ENCODE results near the gene ABHD2. TPM values are rescaled to one million over a fixed set of nuclear protein-coding genes. Genes with fewer than 3 reads are reported as not detected.

ABHD2 gene
- polyA plus RNA-seq, 1 experiment, result 51.5 TPM

DNA sequence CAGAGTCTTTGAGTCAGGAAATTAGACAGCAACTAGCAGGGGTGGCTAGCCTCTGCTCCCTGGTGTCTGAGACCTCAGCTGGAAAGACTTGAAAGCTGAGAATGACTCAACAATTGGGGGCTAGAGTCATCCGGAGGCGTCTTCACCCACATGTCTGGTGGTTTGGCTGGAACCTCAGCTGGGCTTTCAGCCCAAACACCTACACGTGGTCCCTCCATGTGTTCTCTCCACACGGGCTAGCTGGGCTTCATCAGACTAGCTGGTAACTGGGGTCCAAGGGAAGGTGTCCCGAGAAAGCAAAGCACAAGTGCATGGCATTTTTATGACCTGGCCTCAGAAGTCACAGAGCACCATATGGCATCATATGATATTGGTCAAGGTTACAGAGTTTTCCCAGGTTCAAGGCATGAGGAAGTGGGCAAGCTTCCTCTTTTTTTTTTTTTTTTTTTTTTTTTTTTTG, 19.9 kb upstream of the ABHD2 start:
- DNase-seq (ENCODE audit: low read depth, low spot score), result peak; percentile 87
- peaks cover 32% of the 10 kb centered on the region for H3K9me3 ChIP-seq (ENCODE audit: control insufficient read depth, insufficient read depth, low read length)
- TF ChIP-seq, protein P1, sequence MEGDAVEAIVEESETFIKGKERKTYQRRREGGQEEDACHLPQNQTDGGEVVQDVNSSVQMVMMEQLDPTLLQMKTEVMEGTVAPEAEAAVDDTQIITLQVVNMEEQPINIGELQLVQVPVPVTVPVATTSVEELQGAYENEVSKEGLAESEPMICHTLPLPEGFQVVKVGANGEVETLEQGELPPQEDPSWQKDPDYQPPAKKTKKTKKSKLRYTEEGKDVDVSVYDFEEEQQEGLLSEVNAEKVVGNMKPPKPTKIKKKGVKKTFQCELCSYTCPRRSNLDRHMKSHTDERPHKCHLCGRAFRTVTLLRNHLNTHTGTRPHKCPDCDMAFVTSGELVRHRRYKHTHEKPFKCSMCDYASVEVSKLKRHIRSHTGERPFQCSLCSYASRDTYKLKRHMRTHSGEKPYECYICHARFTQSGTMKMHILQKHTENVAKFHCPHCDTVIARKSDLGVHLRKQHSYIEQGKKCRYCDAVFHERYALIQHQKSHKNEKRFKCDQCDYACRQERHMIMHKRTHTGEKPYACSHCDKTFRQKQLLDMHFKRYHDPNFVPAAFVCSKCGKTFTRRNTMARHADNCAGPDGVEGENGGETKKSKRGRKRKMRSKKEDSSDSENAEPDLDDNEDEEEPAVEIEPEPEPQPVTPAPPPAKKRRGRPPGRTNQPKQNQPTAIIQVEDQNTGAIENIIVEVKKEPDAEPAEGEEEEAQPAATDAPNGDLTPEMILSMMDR (IDR thresholded peaks at IDR 0.05; ENCODE audit: low read depth, low read length), result no peak
- POLR2A ChIA-PET, result interaction anchor here (0.6 to 1.0 kb wide), 3 partner anchors 20 to 109 kb away, joined by 3 read pairs; partner anchors contain the start of gene ABHD2
- peak overlapping the region; percentile 57 for H3K27ac ChIP-seq (ENCODE audit: low read depth, low read length)
- CTCF ChIA-PET, result interaction anchor here (0.6 to 1.6 kb wide), 4 partner anchors 11 to 109 kb away, joined by 3 to 15 read pairs (median 3); no protein-coding TSS in a partner anchor
- H3K27me3 ChIP-seq (ENCODE audit: control insufficient read depth, insufficient read depth, low read length), result no peaks in the 10 kb centered on the region
- H3K4me3 ChIP-seq (ENCODE audit: low read depth, low read length), result no peak overlapping the region

DNA sequence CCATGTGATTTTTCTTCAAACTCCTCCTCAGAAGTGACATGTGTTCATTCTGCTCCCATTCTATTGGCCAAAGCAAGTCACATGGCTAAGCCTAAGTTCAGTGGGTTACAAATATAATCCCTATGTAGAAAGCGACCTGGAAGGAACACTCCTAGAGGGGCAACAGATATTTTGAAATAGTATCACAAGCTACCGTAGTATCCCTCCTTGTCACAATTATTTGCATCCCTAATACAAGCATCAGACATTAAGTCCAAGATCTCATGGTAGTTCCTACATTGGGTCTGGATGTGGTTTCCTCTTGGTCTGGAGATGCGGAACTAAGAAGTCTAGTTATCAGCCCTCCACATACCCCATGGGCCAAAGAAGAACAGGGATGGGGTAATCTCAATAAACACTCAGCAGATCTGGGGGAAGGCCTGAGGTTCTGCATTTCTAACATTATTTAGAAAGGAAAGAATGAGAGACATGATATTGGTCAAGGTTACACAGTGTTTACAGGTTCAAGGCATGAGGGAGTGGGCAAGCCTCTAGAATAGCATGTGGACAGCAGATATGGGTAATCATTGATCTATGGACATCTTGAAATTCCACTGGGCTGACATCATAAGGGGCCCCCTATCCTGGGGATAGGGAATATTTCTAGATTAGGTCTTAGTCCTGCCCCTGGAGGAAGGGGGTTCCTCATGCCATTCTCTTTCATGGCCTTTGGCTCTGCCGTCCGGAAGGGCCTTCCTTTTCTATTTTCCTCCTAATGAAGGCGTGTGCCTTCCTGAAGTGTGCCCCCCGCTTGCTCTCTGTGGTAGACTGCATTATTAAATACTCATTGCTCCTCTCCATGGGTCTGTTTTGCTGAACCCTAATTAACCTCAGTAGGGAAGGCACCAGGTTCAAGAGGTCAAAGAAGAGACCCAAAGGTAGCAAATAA, 17.8 kb upstream of the ABHD2 start:
- ChIA-PET CTCF (no interaction called here), POLR2A (no interaction called here)
- no peak for DNase-seq (ENCODE audit: low read depth, low spot score)
- TF ChIP-seq, protein P1 (IDR thresholded peaks at IDR 0.05; ENCODE audit: low read depth, low read length), result no peak
- no peaks in the 10 kb centered on the region for H3K27me3 ChIP-seq (ENCODE audit: control insufficient read depth, insufficient read depth, low read length)
- no peak overlapping the region for H3K27ac ChIP-seq (ENCODE audit: low read depth, low read length)
- H3K9me3 ChIP-seq (ENCODE audit: control insufficient read depth, insufficient read depth, low read length), result peaks cover 25% of the 10 kb centered on the region
- no peak overlapping the region for H3K4me3 ChIP-seq (ENCODE audit: low read depth, low read length)

DNA sequence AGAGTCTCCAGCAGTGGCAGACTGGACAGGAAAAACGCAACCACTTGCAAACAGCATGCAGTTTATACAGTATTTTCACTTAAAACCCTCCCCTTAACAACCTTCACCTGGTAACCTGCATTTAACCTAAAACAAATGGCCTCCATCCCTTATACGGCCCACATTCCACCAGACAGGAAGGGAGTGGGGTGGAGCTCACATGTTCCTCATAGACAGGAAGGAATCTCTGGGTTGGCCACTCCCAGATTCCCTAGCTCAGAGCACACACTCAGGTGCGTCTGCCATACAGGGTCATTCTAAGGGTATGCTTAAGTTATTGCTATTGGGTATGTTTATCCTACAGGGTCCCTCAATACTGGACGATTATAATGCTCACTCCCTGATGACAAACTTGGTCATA, 16.8 kb upstream of the ABHD2 start:
- Histone ChIP-seq H3K27ac (ENCODE audit: low read depth, low read length) (no peak overlapping the region), H3K4me3 (ENCODE audit: low read depth, low read length) (no peak overlapping the region), H3K27me3 (ENCODE audit: control insufficient read depth, insufficient read depth, low read length) (no peaks in the 10 kb centered on the region), H3K9me3 (ENCODE audit: control insufficient read depth, insufficient read depth, low read length) (peaks cover 20% of the 10 kb centered on the region)
- DNase-seq (ENCODE audit: low read depth, low spot score), result no peak
- TF ChIP-seq, protein P1 (IDR thresholded peaks at IDR 0.05; ENCODE audit: low read depth, low read length), result no peak
- ChIA-PET CTCF (interaction anchor here (2.2 to 2.3 kb wide), 2 partner anchors 14 to 106 kb away, joined by 8 to 17 read pairs; no protein-coding TSS in a partner anchor), POLR2A (interaction anchor here (1.2 kb wide), 1 partner anchor 16 kb away, joined by 5 read pairs; the partner anchor contains the start of gene ABHD2)

DNA sequence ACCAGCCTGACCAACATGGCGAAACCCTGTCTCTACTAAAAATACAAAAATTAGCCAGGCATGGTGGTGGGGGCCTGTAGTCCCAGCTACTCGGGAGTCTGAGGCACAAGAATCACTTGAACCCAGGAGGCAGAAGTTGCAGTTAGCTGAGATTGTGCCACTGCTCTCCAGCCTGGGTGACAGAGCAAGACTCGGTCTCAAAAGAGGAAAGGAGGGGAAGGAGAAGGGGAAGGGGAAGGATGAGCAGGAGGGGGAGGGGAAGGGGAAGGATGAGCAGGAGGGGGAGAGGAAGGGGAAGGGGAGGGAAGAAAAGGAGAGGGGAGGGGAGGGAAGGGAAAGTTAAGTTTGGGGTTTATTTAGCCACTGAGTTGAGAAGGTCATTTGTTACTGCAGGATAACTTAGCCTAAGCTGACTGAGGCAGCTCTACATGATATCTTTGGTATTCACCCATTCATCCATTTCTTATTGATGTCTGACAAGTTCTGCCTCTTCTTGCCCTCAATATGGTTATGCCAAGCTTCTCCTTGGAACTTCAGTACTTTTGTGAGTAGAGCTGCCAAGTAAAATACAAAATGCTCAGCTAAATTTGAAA, 15.9 kb upstream of the ABHD2 start:
- H3K27me3 ChIP-seq (ENCODE audit: control insufficient read depth, insufficient read depth, low read length), result no peaks in the 10 kb centered on the region
- H3K9me3 ChIP-seq (ENCODE audit: control insufficient read depth, insufficient read depth, low read length), result peaks cover 11% of the 10 kb centered on the region; the same call in 1 of the 2 replicates
- CTCF ChIA-PET, result interaction anchor here (0.7 to 2.3 kb wide), 3 partner anchors 8 to 105 kb away, joined by 4 to 17 read pairs (median 8); no protein-coding TSS in a partner anchor
- no peak for DNase-seq (ENCODE audit: low read depth, low spot score)
- no peak overlapping the region for H3K4me3 ChIP-seq (ENCODE audit: low read depth, low read length)
- no peak overlapping the region for H3K27ac ChIP-seq (ENCODE audit: low read depth, low read length)
- POLR2A ChIA-PET, result interaction anchor here (0.6 to 1.2 kb wide), 2 partner anchors 16 to 172 kb away, joined by 4 to 5 read pairs; partner anchors contain the start of gene ABHD2
- TF ChIP-seq, protein P1 (IDR thresholded peaks at IDR 0.05; ENCODE audit: low read depth, low read length), result no peak
